Activated CD4-positive, alpha-beta T cell treated with anti-CD3 and anti-CD28 coated beads for 36 hours (primary cell): Measurements from ENCODE around the gene KCNG2. TPM values are rescaled to one million over a fixed set of nuclear protein-coding genes. Genes with fewer than 3 reads are reported as not detected.

ENCODE experiments used
- ATAC-seq: fragments of 200-7000 bp; cut with Tn5 transposase; one replicate; pipeline ENCODE4 v1.10.0; 2021; ENCODE audit warnings: mild to moderate bottlenecking, moderate library complexity
- CTCF ChIA-PET: fragments of 350-600 bp; sonication (Branson Sonifier 250); formaldehyde crosslinking; loops from one replicate; lab custom pipeline; 2021; ENCODE audit warnings: antibody characterized with exemption; lab: Charles Lee
- POLR2A ChIA-PET: fragments of 350-600 bp; sonication (Branson Sonifier 250); formaldehyde crosslinking; loops from one replicate; lab custom pipeline; 2021; ENCODE audit warnings: antibody characterized with exemption, inconsistent platforms; lab: Charles Lee
- DNase-seq: peaks from one replicate; pipeline ENCODE4 v3.0.0-alpha.2; 2020
- H3K27ac Mint-ChIP-seq: one replicate; pipeline ENCODE4 v1.8.0; 2021; ENCODE audit warnings: mixed read lengths
- H3K27me3 Mint-ChIP-seq: one replicate; pipeline ENCODE4 v1.8.0; 2021; ENCODE audit warnings: mixed read lengths
- H3K36me3 Mint-ChIP-seq: one replicate; pipeline ENCODE4 v1.8.0; 2021; ENCODE audit warnings: low read depth, mixed read lengths
- H3K4me1 Mint-ChIP-seq: one replicate; pipeline ENCODE4 v1.8.0; 2021; ENCODE audit warnings: mixed read lengths
- H3K4me3 Mint-ChIP-seq: one replicate; pipeline ENCODE4 v1.8.0; 2021; ENCODE audit warnings: mild to moderate bottlenecking, moderate library complexity, mixed read lengths
- H3K9me3 Mint-ChIP-seq: one replicate; pipeline ENCODE4 v1.8.0; 2021; ENCODE audit warnings: low read depth, mixed read lengths
- intact Hi-C, 2 experiments: fragments of 100-400 bp; cut with DNase I in 1 of 2; cut with micrococcal nuclease in 1 of 2; formaldehyde crosslinking; loops; one replicate each; pipeline versions ENCODE4 v1.14.2 to v1.15.1; 2022 to 2024; cut with DNase I, micrococcal nuclease
- total RNA-seq, 2 experiments: library from RNA; stranded (reverse); gene quantifications; one replicate each; pipeline ENCODE4 v1.2.3, GENCODE V29; 2021

The KCNG2 gene
- total RNA-seq, 2 experiments from 2014 or later, result not detected

DNA sequence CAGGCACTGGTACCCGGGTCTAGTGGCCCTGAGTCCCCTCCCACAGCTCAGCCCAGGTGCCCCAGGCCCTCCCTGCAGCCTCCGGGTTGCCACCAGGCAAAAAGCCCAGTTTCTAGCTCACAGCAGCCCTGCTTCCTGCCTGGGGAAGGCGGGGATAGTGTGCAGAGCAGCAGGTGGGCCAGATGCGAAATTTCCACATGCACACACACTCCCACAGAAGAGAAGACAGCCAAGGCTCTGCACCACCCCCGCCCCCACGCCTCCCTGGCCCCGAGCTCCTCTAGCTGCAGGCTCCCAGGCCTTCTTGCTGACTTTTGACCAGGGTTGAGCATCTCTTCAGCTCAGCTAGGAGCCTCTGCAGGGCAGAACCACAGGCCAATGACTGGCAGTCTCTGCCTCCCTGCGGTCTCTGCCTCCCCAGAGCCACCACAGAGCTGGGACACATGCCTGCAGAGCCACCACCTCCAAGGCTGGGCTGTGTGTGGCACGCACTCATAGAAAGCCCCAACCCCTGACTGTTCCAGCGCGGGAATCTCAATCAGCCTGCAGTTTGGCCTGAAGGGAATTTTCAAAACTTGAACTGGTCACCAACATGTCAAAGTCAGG, 146.5 kb downstream of the KCNG2 start:
- ATAC-seq (peak; percentile 90), DNase-seq (peak; percentile 68)
- Mint-ChIP-seq H3K27me3 (no peaks in the 10 kb centered on the region), H3K27ac (peak overlapping the region; percentile 60), H3K4me1 (peaks cover 41% of the 10 kb centered on the region), H3K4me3 (no peak overlapping the region), H3K9me3 (no peaks in the 10 kb centered on the region), H3K36me3 (peaks cover 20% of the 10 kb centered on the region)
- CTCF ChIA-PET, result no interaction called here
- intact Hi-C loops, result no loop called here
- POLR2A ChIA-PET, result interaction anchor here (0.7 kb wide), 1 partner anchor 53 kb away, joined by 4 read pairs; no protein-coding TSS in a partner anchor

DNA sequence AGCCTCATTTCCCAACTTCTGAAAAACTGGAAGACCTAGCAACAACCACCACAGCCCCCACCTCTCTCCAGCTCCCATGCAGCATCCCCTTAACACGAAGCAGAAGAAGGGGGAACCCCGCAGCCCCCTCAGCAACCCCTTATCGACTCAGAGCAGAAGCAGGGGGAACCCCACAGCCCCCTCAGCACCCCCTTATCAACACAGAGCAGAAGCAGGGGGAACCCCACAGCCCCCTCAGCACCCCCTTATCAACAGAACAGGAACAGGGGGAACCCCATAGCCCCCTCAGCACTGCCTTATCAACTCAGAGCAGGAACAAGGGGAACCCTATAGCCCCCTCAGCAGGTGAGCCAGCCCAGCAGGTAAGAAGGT, 147.0 kb downstream of the KCNG2 start:
- ChIA-PET POLR2A (no interaction called here), CTCF (no interaction called here)
- peaks cover 44% of the 10 kb centered on the region for H3K4me1 Mint-ChIP-seq
- ATAC-seq (peak; percentile 2), DNase-seq (no peak)
- no peaks in the 10 kb centered on the region for H3K9me3 Mint-ChIP-seq
- peak overlapping the region; percentile 60 for H3K27ac Mint-ChIP-seq
- H3K27me3 Mint-ChIP-seq, result no peaks in the 10 kb centered on the region
- no peak overlapping the region for H3K4me3 Mint-ChIP-seq
- peaks cover 19% of the 10 kb centered on the region for H3K36me3 Mint-ChIP-seq
- intact Hi-C loops, result no loop called here

DNA sequence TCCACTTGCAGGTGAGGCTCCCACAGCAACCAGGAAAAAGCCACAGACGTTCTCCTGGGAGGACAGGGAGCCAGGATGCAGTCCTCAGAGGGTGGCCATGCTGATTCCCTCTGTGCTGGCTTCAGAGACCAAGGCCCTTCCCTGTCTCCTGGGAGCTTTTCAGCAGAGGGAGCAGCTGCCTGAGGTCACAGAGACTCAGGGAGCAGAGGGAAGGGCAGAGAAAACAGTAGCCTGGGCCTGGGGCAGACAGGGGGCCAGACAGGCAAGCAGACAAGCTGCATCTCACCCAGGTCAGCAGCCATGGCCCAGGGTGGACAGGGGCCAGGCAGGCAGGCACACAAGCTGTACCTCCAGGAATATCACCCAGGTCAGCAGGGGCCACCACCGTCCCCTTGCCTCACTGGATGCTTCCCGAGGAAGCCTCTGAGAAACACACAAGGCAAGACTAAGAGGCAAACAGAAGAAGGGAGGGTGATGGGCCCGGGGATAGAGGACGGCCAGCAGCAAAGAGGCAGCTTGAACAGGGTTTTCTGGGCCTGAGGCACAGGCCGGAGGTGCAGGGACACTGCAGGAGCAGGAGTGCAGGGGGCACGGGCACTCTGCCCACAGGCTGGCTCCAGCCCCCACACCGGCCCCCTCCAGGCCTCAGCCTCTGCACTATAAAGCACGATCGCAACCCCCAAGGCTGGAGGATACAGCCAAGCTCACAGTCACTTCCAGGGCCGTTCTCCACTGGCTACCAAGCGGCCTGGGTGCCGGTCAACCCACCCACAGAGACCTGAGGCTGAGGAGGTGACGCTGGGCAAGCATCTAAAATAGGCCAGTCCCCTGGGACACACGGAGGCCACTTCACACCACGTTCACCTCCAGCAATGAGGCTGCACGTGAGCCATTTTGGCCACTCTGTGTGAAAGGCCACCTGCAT, 147.6 kb downstream of the KCNG2 start:
- peaks cover 47% of the 10 kb centered on the region for H3K4me1 Mint-ChIP-seq
- H3K27ac Mint-ChIP-seq, result no peak overlapping the region
- H3K4me3 Mint-ChIP-seq, result no peak overlapping the region
- DNase-seq (no peak), ATAC-seq (no peak)
- intact Hi-C loops, result no loop called here
- no peaks in the 10 kb centered on the region for H3K9me3 Mint-ChIP-seq
- ChIA-PET CTCF (interaction anchor here (0.9 kb wide), 1 partner anchor 89 kb away, joined by 3 read pairs; no protein-coding TSS in a partner anchor), POLR2A (no interaction called here)
- H3K27me3 Mint-ChIP-seq, result no peaks in the 10 kb centered on the region
- peaks cover 15% of the 10 kb centered on the region for H3K36me3 Mint-ChIP-seq

GRCh38 chr18:79947054-79947755, 149.5 kb downstream of the KCNG2 start:
- ATAC-seq (no peak), DNase-seq (no peak)
- intact Hi-C loops, result no loop called here
- peaks cover 13% of the 10 kb centered on the region for H3K36me3 Mint-ChIP-seq
- H3K4me3 Mint-ChIP-seq, result no peak overlapping the region
- no peaks in the 10 kb centered on the region for H3K9me3 Mint-ChIP-seq
- POLR2A ChIA-PET, result no interaction called here
- H3K27ac Mint-ChIP-seq, result peak overlapping the region; percentile 15
- no peaks in the 10 kb centered on the region for H3K27me3 Mint-ChIP-seq
- CTCF ChIA-PET, result no interaction called here
- peaks cover 48% of the 10 kb centered on the region for H3K4me1 Mint-ChIP-seq

- no peak for ATAC-seq
- intact Hi-C loops, result no loop called here
- peaks cover 10% of the 10 kb centered on the region for H3K36me3 Mint-ChIP-seq
Observed at GRCh38 chr18:79947881-79948610, 150.3 kb downstream of the KCNG2 start.

DNA sequence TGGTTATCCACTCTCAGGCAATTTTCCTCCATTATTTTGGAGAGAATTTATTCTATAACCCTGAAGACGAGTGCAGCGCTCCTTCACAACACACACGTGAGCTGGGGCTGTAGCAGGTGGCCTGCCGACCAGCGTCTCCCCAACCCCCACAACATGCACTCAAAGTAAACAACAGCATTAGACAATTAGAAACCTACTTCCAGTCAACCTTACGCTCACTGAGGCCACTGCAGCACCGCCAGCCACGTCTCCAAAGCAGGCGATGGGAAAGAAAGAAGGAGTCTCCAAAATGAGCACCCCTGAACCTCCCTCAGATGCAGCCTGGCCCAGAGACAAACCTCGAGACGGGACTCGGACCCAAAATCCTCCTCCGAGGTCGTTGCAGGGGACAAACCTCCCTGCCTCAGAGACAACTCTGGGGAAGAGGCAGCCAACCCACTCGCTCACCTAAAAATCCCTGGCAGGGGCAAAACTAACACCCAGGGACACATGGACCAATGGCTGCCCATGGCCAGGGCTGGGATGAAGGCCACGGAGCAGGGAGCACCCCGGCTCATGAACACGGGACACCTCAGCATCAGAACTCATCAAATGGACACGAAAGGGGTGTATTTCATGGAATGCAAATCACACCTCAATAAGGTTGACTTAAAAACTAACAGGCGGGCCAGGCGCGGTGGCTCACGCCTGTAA, 151.1 kb downstream of the KCNG2 start:
- peaks cover 45% of the 10 kb centered on the region for H3K4me1 Mint-ChIP-seq
- no peak overlapping the region for H3K4me3 Mint-ChIP-seq
- H3K36me3 Mint-ChIP-seq, result peaks cover 10% of the 10 kb centered on the region
- ATAC-seq (no peak), DNase-seq (no peak)
- CTCF ChIA-PET, result no interaction called here
- POLR2A ChIA-PET, result no interaction called here
- no peaks in the 10 kb centered on the region for H3K27me3 Mint-ChIP-seq
- no peak overlapping the region for H3K27ac Mint-ChIP-seq
- intact Hi-C loops, result no loop called here
- H3K9me3 Mint-ChIP-seq, result no peaks in the 10 kb centered on the region

More at GRCh38 chr18:79947881-79948610, 150.3 kb downstream of the KCNG2 start:
- Mint-ChIP-seq H3K27ac (no peak overlapping the region), H3K9me3 (no peaks in the 10 kb centered on the region), H3K4me3 (no peak overlapping the region), H3K4me1 (peaks cover 48% of the 10 kb centered on the region), H3K27me3 (no peaks in the 10 kb centered on the region)
- ChIA-PET POLR2A (no interaction called here), CTCF (no interaction called here)
- DNase-seq, result no peak

Other genes starting within 250 kb of the KCNG2 start
- 10 to 100 TPM; 36.7 to 45.5 TPM for gene CTDP1, start 118.1 kb upstream of the KCNG2 start, total RNA-seq
- 10 to 100 TPM; 23.4 to 28.5 TPM for gene SLC66A2, start 153.7 kb downstream of the KCNG2 start, total RNA-seq
- gene HSBP1L1, start 166.7 kb downstream of the KCNG2 start, total RNA-seq, result 10 to 100 TPM; 14.4 to 16.9 TPM
- 100 to 1,000 TPM; 150 to 194 TPM for gene TXNL4A, start 190.6 kb downstream of the KCNG2 start, total RNA-seq
- 10 to 100 TPM; 32.2 to 39.1 TPM for gene RBFA, start 236.5 kb downstream of the KCNG2 start, total RNA-seq